HepG2 (cell line): ENCODE data around the gene ALDH3A1. TPM values are rescaled to one million over a fixed set of nuclear protein-coding genes. Genes with fewer than 3 reads are reported as not detected.

Source experiments
- FOXP1 ChIP-seq, 2 experiments: fragments of 450-650 bp in 1 of 2; IDR thresholded peaks; 2 replicates each; pipeline ENCODE4 v1.6.1; 2017 to 2018; ENCODE audit warnings: antibody characterized with exemption in 1 of 2
- GPN1 ChIP-seq: sonication (generic); formaldehyde crosslinking; IDR thresholded peaks from 2 replicates; pipeline ENCODE4 v1.5.1; 2020; ENCODE audit warnings: missing genetic modification reagents, borderline replicate concordance
- HDAC2 ChIP-seq: sonication (generic); formaldehyde crosslinking; IDR thresholded peaks from 2 replicates; pipeline ENCODE4 v1.4.0; 2020; ENCODE audit warnings: missing genetic modification reagents
- KAT7 ChIP-seq: IDR thresholded peaks from 2 replicates; pipeline ENCODE4 v1.6.1; 2018; ENCODE audit warnings: borderline replicate concordance, missing compliant biosample characterization
- KDM1A ChIP-seq: IDR thresholded peaks from 2 replicates; pipeline ENCODE4 v1.6.1; 2016; ENCODE audit warnings: missing compliant biosample characterization
- KDM5B ChIP-seq: sonication (generic); formaldehyde crosslinking; IDR thresholded peaks from 2 replicates; pipeline ENCODE4 v1.4.0; 2020; ENCODE audit warnings: missing genetic modification reagents, mild to moderate bottlenecking, borderline replicate concordance
- MAFK ChIP-seq, 2 experiments: IDR thresholded peaks in 1 of 2; conservative IDR thresholded peaks in 1 of 2; 2 replicates each; pipeline ENCODE4 v1.6.1; 2011; ENCODE audit warnings: improper control_type of control experiment in 2 of 2, low read length in 2 of 2
- MED1 ChIP-seq: sonication (generic); formaldehyde crosslinking; IDR thresholded peaks from 2 replicates; pipeline ENCODE4 v1.4.0; 2020; ENCODE audit warnings: missing genetic modification reagents
- MIER3 ChIP-seq: IDR thresholded peaks from 2 replicates; pipeline ENCODE4 v1.6.1; 2016; ENCODE audit warnings: missing compliant biosample characterization, borderline replicate concordance
- NR2F2 ChIP-seq: IDR thresholded peaks from 2 replicates; pipeline ENCODE4 v1.6.1; 2012; ENCODE audit warnings: low read depth, inconsistent platforms, borderline replicate concordance
- PHF5A ChIP-seq: IDR thresholded peaks from one replicate; pipeline ENCODE4 v1.6.1; 2018; ENCODE audit warnings: low read depth, missing genetic modification reagents; ENCODE audit not compliant: unreplicated experiment
- PITX1 ChIP-seq: sonication (generic); formaldehyde crosslinking; IDR thresholded peaks from 2 replicates; pipeline ENCODE4 v1.5.1; 2020; ENCODE audit warnings: mild to moderate bottlenecking, missing genetic modification reagents
- SAP130 ChIP-seq: IDR thresholded peaks from 2 replicates; pipeline ENCODE4 v1.6.1; 2016; ENCODE audit warnings: low read depth
- SKI ChIP-seq: fragments of 450-650 bp; IDR thresholded peaks from one replicate; pipeline ENCODE4 v1.6.1; 2018; ENCODE audit warnings: mild to moderate bottlenecking; ENCODE audit not compliant: partially characterized antibody
- SMYD3 ChIP-seq: sonication (generic); formaldehyde crosslinking; IDR thresholded peaks from 2 replicates; pipeline ENCODE4 v1.8.1; 2023; ENCODE audit warnings: mild to moderate bottlenecking, missing genetic modification reagents
- SNAPC2 ChIP-seq: sonication (generic); formaldehyde crosslinking; IDR thresholded peaks from 2 replicates; pipeline ENCODE4 v1.8.1; 2022; ENCODE audit warnings: mild to moderate bottlenecking, missing genetic modification reagents
- TBL1XR1 ChIP-seq: fragments of 150-350 bp; IDR thresholded peaks from 2 replicates; pipeline ENCODE4 v1.6.1; 2014; ENCODE audit warnings: borderline replicate concordance, low read length; ENCODE audit not compliant: partially characterized antibody
- THAP11 ChIP-seq: IDR thresholded peaks from 2 replicates; pipeline ENCODE4 v1.6.1; 2016; ENCODE audit warnings: missing biosample characterization, missing genetic modification reagents
- ZBTB7B ChIP-seq: sonication (generic); formaldehyde crosslinking; IDR thresholded peaks from 2 replicates; pipeline ENCODE4 v1.4.0; 2020; ENCODE audit warnings: missing genetic modification reagents
- ZFP1 ChIP-seq: IDR thresholded peaks from 2 replicates; pipeline ENCODE4 v1.6.1; 2016
- ZMYM2 ChIP-seq: sonication (generic); formaldehyde crosslinking; IDR thresholded peaks from 2 replicates; pipeline ENCODE4 v1.8.0; 2022; ENCODE audit warnings: mild to moderate bottlenecking, missing genetic modification reagents
- ZNF468 ChIP-seq: sonication (generic); formaldehyde crosslinking; IDR thresholded peaks from 2 replicates; pipeline ENCODE4 v1.8.0; 2022; ENCODE audit warnings: mild to moderate bottlenecking, moderate library complexity, missing genetic modification reagents
- ZNF619 ChIP-seq: sonication (generic); formaldehyde crosslinking; IDR thresholded peaks from 2 replicates; pipeline ENCODE4 v1.4.0; 2020; ENCODE audit warnings: mild to moderate bottlenecking, missing genetic modification reagents
- ZNF709 ChIP-seq: sonication (generic); formaldehyde crosslinking; IDR thresholded peaks from 2 replicates; pipeline ENCODE4 v1.5.0; 2020; ENCODE audit warnings: mild to moderate bottlenecking, missing genetic modification reagents
- ZNF713 ChIP-seq: sonication (generic); formaldehyde crosslinking; IDR thresholded peaks from 2 replicates; pipeline ENCODE4 v1.4.0; 2020; ENCODE audit warnings: mild to moderate bottlenecking, missing genetic modification reagents
- polyA plus RNA-seq, 8 experiments: library from polyadenylated mRNA; depleted of rRNA in 3 of 8; stranded (reverse) in 7 of 8; unstranded in 1 of 8; fragments of >200 nt; fragmentation: Illumina TruSeq in 4 of 8; extraction: Trizol in 4 of 8; gene quantifications; 2 replicates each; pipeline versions ENCODE4 v1.2.1 to v1.2.3, GENCODE V29; 2011 to 2016; ENCODE audit warnings: low read depth in 4 of 8, missing spikeins in 1 of 8, mixed read lengths in 1 of 8; ENCODE audit not compliant: insufficient read depth in 1 of 8
- total RNA-seq, 5 experiments: library from RNA; depleted of rRNA; stranded (reverse); fragments of >200 nt; fragmentation: Illumina TruSeq; extraction: Trizol; gene quantifications; 2 replicates each; pipeline ENCODE4 v1.2.3, GENCODE V29; 2016; ENCODE audit warnings: low read depth in 1 of 5
- TF ChIP-seq, protein P1 (sequence below): sonication (generic); formaldehyde crosslinking; IDR thresholded peaks from 2 replicates; pipeline ENCODE4 v1.5.1; 2020; ENCODE audit warnings: mild to moderate bottlenecking, moderate library complexity, missing genetic modification reagents
- TF ChIP-seq, protein P2 (sequence below): sonication (generic); formaldehyde crosslinking; IDR thresholded peaks from 2 replicates; pipeline ENCODE4 v1.4.0; 2020; ENCODE audit warnings: missing genetic modification reagents, mild to moderate bottlenecking, borderline replicate concordance
- TF ChIP-seq, protein P3 (sequence below): sonication (generic); formaldehyde crosslinking; IDR thresholded peaks from 2 replicates; pipeline ENCODE4 v1.4.0; 2020; ENCODE audit warnings: missing genetic modification reagents

Gene ALDH3A1
- total and polyA plus RNA-seq, 2 of the 13 experiments (the other 11 are each of a cell fraction or from before 2014, with no cell fraction given), result 0.07 to 0.62 TPM

DNA sequence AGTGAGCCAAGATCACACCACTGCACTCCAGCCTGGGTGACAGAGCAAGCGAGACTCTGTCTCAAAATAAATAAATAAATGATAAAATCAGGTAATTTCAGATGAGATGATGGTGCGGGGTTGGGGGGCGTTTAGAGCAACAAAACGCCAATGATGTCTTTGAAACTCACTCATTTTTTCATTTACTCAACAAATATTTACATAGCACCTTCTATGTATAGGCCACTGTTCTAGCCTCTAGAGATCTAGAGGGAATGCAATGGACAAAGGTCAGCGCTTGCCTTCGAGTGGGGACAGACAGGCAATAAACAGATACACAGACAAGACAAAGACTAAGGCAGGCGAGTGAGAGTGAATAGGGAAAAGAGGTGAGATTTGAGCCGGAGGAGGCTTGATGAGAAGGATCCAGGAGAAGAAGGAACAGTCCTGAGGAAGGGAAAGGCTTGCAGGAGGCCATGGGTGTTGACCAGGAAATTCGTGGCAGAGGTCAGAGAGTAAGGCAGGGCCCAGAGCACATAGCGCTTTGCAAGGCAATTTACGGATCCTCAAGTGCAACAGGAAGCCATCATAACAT, 14.1 kb downstream of the ALDH3A1 start (continued):
- TF ChIP-seq SKI (peak; percentile 50), MIER3 (CRISPR knock-in tag) (0 out of 2 replicates have a peak, but pooled peaks have one; percentile 61), ZFP1 (CRISPR knock-in tag) (no peak), ZNF468 (CRISPR knock-in tag) (no peak), ZBTB7B (CRISPR knock-in tag) (peak; percentile 87), HDAC2 (CRISPR knock-in tag) (peak; percentile 89), KDM5B (0 out of 2 replicates have a peak, but pooled peaks have one; percentile 34), GPN1 (CRISPR knock-in tag) (no peak), PHF5A (CRISPR knock-in tag) (peak; percentile 33), SNAPC2 (CRISPR knock-in tag) (0 out of 2 replicates have a peak, but pooled peaks have one; percentile 52), THAP11 (0 out of 2 replicates have a peak, but pooled peaks have one; percentile 23), FOXP1 (IDR thresholded peaks at IDR 0.05) (peak; percentile 68), FOXP1 (CRISPR knock-in tag; IDR thresholded peaks at IDR 0.05) (peak; percentile 96), ZNF713 (no peak), PITX1 (peak; percentile 74; the same call in 1 of the 2 replicates), ZNF619 (CRISPR knock-in tag) (no peak), TBL1XR1 (peak; percentile 38), KDM1A (CRISPR knock-in tag) (0 out of 2 replicates have a peak, but pooled peaks have one; percentile 44), SAP130 (peak; percentile 69), ZNF709 (CRISPR knock-in tag) (no peak), MED1 (CRISPR knock-in tag) (peak; percentile 76), SMYD3 (CRISPR knock-in tag) (peak; percentile 72; the same call in 1 of the 2 replicates), NR2F2 (peak; percentile 57), MAFK (conservative IDR thresholded peaks at IDR 0.05 in 1 of 2, IDR thresholded peaks at IDR 0.05 in 1 of 2; ENCODE audit: low read length in 2 of 2) (no peak), ZMYM2 (CRISPR knock-in tag) (peak; percentile 48; the same call in 1 of the 2 replicates), KAT7 (CRISPR knock-in tag) (no peak)
- TF ChIP-seq, protein P1, sequence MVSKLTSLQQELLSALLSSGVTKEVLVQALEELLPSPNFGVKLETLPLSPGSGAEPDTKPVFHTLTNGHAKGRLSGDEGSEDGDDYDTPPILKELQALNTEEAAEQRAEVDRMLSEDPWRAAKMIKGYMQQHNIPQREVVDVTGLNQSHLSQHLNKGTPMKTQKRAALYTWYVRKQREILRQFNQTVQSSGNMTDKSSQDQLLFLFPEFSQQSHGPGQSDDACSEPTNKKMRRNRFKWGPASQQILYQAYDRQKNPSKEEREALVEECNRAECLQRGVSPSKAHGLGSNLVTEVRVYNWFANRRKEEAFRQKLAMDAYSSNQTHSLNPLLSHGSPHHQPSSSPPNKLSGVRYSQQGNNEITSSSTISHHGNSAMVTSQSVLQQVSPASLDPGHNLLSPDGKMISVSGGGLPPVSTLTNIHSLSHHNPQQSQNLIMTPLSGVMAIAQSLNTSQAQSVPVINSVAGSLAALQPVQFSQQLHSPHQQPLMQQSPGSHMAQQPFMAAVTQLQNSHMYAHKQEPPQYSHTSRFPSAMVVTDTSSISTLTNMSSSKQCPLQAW (CRISPR knock-in tag), result peak; percentile 58; the same call in 1 of the 2 replicates
- TF ChIP-seq, protein P2, sequence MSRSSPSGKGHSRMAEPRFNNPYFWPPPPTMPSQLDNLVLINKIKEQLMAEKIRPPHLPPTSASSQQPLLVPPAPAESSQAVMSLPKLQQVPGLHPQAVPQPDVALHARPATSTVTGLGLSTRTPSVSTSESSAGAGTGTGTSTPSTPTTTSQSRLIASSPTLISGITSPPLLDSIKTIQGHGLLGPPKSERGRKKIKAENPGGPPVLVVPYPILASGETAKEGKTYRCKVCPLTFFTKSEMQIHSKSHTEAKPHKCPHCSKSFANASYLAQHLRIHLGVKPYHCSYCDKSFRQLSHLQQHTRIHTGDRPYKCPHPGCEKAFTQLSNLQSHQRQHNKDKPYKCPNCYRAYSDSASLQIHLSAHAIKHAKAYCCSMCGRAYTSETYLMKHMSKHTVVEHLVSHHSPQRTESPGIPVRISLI (CRISPR knock-in tag), result peak; percentile 81; the same call in 1 of the 2 replicates
- TF ChIP-seq, protein P3, sequence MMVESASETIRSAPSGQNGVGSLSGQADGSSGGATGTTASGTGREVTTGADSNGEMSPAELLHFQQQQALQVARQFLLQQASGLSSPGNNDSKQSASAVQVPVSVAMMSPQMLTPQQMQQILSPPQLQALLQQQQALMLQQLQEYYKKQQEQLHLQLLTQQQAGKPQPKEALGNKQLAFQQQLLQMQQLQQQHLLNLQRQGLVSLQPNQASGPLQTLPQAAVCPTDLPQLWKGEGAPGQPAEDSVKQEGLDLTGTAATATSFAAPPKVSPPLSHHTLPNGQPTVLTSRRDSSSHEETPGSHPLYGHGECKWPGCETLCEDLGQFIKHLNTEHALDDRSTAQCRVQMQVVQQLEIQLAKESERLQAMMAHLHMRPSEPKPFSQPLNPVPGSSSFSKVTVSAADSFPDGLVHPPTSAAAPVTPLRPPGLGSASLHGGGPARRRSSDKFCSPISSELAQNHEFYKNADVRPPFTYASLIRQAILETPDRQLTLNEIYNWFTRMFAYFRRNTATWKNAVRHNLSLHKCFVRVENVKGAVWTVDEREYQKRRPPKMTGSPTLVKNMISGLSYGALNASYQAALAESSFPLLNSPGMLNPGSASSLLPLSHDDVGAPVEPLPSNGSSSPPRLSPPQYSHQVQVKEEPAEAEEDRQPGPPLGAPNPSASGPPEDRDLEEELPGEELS (CRISPR knock-in tag), result peak; percentile 97
